Measurements from ENCODE around the gene DDX46. TPM values are rescaled to one million over a fixed set of nuclear protein-coding genes. Genes with fewer than 3 reads are reported as not detected.

DDX46 gene
- total RNA-seq, 1 donor from 2014 or later = 37.4 TPM

DNA sequence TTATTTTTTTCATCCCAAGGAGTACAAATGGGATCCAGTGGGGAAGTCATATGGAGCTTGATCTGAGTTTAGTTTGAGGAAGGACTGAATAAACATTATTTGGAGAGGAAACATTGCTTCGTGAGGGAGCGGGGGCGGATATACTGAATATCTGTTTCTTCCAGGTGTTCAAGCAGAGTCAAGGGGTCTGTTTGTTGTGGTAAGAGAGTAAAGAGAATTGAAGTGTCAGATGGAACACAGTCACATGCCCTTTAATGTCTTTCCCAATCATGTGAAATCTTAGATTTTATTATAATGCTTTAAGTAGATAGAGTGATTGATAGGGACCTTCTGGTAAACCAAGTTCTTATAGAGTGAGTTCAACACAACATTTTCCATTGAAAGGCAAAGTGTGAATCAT, 33.7 kb downstream of the DDX46 start:
- no peaks in the 10 kb centered on the region for H3K27me3 ChIP-seq
- H3K4me1 ChIP-seq = no peaks in the 10 kb centered on the region
- H3K36me3 ChIP-seq = peaks cover 97% of the 10 kb centered on the region
- H3K4me3 ChIP-seq = no peak overlapping the region
- H3K9me3 ChIP-seq = no peaks in the 10 kb centered on the region
- ATAC-seq (no peak), DNase-seq (no peak)
- intact Hi-C loops (cut with DNase I) = loop anchor here (10.0 kb wide), 1 partner anchor 107 kb away; no protein-coding TSS in a partner anchor
- TF ChIP-seq, protein P1, sequence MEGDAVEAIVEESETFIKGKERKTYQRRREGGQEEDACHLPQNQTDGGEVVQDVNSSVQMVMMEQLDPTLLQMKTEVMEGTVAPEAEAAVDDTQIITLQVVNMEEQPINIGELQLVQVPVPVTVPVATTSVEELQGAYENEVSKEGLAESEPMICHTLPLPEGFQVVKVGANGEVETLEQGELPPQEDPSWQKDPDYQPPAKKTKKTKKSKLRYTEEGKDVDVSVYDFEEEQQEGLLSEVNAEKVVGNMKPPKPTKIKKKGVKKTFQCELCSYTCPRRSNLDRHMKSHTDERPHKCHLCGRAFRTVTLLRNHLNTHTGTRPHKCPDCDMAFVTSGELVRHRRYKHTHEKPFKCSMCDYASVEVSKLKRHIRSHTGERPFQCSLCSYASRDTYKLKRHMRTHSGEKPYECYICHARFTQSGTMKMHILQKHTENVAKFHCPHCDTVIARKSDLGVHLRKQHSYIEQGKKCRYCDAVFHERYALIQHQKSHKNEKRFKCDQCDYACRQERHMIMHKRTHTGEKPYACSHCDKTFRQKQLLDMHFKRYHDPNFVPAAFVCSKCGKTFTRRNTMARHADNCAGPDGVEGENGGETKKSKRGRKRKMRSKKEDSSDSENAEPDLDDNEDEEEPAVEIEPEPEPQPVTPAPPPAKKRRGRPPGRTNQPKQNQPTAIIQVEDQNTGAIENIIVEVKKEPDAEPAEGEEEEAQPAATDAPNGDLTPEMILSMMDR (IDR thresholded peaks at IDR 0.05) = no peak
- H3K27ac ChIP-seq = no peak overlapping the region

- no peaks in the 10 kb centered on the region for H3K9me3 ChIP-seq
- TF ChIP-seq, protein P1 (IDR thresholded peaks at IDR 0.05) = no peak
- DNase-seq = no peak
- H3K27ac ChIP-seq = no peak overlapping the region
- peaks cover 97% of the 10 kb centered on the region for H3K36me3 ChIP-seq
- H3K4me1 ChIP-seq = no peaks in the 10 kb centered on the region
- no peaks in the 10 kb centered on the region for H3K27me3 ChIP-seq
- intact Hi-C loops (cut with DNase I) = loop anchor here (10.0 kb wide), 1 partner anchor 108 kb away; no protein-coding TSS in a partner anchor
- H3K4me3 ChIP-seq = no peak overlapping the region
- no peak for ATAC-seq
Measured at GRCh38 chr5:134793111-134793510, 34.5 kb downstream of the DDX46 start.

DNA sequence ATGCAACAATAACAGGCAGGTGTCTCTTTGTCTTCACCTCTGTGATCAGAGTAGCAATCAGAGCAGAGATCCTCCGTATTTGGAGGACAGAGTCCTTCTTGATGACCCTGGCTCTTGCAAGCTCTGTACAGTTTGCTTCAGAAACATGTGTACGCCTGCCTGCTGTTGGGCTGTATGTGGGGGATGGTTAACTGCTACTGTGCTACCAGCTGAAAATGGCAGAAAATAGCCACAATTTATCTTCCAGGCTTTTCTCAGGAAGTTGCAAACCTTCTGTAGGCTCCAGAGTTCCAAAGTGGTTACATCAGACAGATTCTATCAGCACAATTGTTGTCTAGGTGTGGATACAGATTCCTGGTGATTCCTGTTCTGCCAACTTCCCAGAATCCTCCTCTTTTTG, 35.5 kb downstream of the DDX46 start:
- intact Hi-C loops (cut with DNase I) = loop anchor here (10.0 kb wide), 1 partner anchor 109 kb away; no protein-coding TSS in a partner anchor
- ATAC-seq (no peak), DNase-seq (no peak)
- Histone ChIP-seq H3K4me3 (no peak overlapping the region), H3K36me3 (peaks cover 93% of the 10 kb centered on the region), H3K27me3 (no peaks in the 10 kb centered on the region), H3K9me3 (no peaks in the 10 kb centered on the region), H3K4me1 (no peaks in the 10 kb centered on the region), H3K27ac (no peak overlapping the region)
- TF ChIP-seq, protein P1 (IDR thresholded peaks at IDR 0.05) = no peak

DNA sequence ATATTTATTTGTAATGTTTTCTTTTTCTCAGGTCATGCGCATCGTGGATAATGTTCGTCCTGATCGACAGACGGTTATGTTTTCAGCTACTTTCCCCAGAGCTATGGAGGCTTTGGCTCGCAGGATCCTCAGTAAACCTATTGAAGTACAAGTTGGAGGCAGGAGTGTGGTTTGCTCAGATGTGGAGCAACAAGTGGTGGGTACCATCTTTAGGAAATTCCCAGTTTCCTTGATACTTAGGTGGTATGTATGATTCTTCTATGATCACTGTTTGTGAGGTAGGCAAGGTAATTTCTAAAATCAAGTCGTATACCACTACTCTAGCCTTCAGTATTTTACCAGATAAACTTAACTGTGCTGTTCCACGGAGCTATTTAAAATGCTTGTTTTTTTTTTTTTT, 36.2 kb downstream of the DDX46 start:
- no peak overlapping the region for H3K4me3 ChIP-seq
- peaks cover 92% of the 10 kb centered on the region for H3K36me3 ChIP-seq
- ATAC-seq = no peak
- no peaks in the 10 kb centered on the region for H3K4me1 ChIP-seq
- DNase-seq = no peak
- TF ChIP-seq, protein P1 (IDR thresholded peaks at IDR 0.05) = no peak
- H3K27me3 ChIP-seq = no peaks in the 10 kb centered on the region
- intact Hi-C loops (cut with DNase I) = loop anchor here (10.0 kb wide), 1 partner anchor 110 kb away; no protein-coding TSS in a partner anchor
- no peaks in the 10 kb centered on the region for H3K9me3 ChIP-seq
- no peak overlapping the region for H3K27ac ChIP-seq

- intact Hi-C loops (cut with DNase I) = loop anchor here (10.0 kb wide), 1 partner anchor 114 kb away; no protein-coding TSS in a partner anchor
- H3K9me3 ChIP-seq = no peaks in the 10 kb centered on the region
- H3K36me3 ChIP-seq = peaks cover 86% of the 10 kb centered on the region
- H3K4me3 ChIP-seq = no peak overlapping the region
- TF ChIP-seq, protein P1 (IDR thresholded peaks at IDR 0.05) = no peak
- DNase-seq (no peak), ATAC-seq (no peak)
- no peaks in the 10 kb centered on the region for H3K27me3 ChIP-seq
- H3K27ac ChIP-seq = no peak overlapping the region
- H3K4me1 ChIP-seq = no peaks in the 10 kb centered on the region
Measured at GRCh38 chr5:134798468-134798867, 39.9 kb downstream of the DDX46 start.

DNA sequence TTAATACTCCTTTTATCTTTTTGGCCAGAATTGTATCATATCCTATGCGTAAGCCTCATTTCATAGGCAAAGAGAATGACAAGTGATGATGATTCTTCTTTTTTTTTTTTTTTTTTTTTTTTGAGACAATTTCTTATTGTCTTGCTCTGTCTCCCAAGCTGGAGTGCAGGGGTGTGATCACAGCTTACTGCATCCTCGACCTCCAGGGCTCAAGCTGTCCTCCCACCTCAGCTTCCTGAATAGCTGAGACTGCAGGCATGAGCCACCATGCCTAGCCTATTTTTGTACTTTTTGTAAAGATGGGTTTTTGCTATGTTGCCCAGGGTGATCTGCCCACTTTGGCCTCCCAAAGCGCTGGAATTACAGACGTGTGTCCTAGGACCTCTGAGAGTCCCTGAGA, 45.2 kb downstream of the DDX46 start:
- H3K4me3 ChIP-seq = no peak overlapping the region
- intact Hi-C loops (cut with DNase I) = no loop called here
- peaks cover 73% of the 10 kb centered on the region for H3K36me3 ChIP-seq
- no peak for ATAC-seq
- TF ChIP-seq, protein P1 (IDR thresholded peaks at IDR 0.05) = no peak
- no peaks in the 10 kb centered on the region for H3K27me3 ChIP-seq
- no peaks in the 10 kb centered on the region for H3K4me1 ChIP-seq
- H3K9me3 ChIP-seq = no peaks in the 10 kb centered on the region
- no peak for DNase-seq
- no peak overlapping the region for H3K27ac ChIP-seq
